SU-DHL-6 (cell line): ENCODE data around the gene CRISP3.

ENCODE experiments used
- H2AFZ ChIP-seq: fragments of 200-600 bp; sonication (generic); 2 replicates; pipeline ENCODE4 v1.6.1; 2014; ENCODE audit warnings: low read depth, mild to moderate bottlenecking, moderate library complexity, mixed read lengths, antibody characterized with exemption, low read length; ENCODE audit not compliant: severe bottlenecking
- H3F3A ChIP-seq: fragments of 200-600 bp; shearing (Covaris generic); 2 replicates; pipeline ENCODE4 v1.6.0; 2016; ENCODE audit warnings: antibody characterized with exemption, mild to moderate bottlenecking; ENCODE audit not compliant: insufficient read depth
- H3K27ac ChIP-seq: fragments of 200-600 bp; sonication (generic); 2 replicates; pipeline ENCODE4 v1.5.1; 2016; ENCODE audit warnings: low read depth, mild to moderate bottlenecking, low read length, moderate library complexity, mixed read lengths
- H3K27me3 ChIP-seq: fragments of 200-600 bp; sonication (generic), shearing (Covaris generic); 2 replicates; pipeline ENCODE4 v1.6.0; 2014; ENCODE audit warnings: mild to moderate bottlenecking, low read length
- H3K36me3 ChIP-seq: fragments of 200-600 bp; sonication (generic); 2 replicates; pipeline ENCODE4 v1.6.1; 2014; ENCODE audit warnings: mild to moderate bottlenecking, low read length, mixed read lengths
- H3K4me2 ChIP-seq: fragments of 300-600, 200-600 bp; shearing (Covaris generic), sonication (generic); 2 replicates; pipeline ENCODE4 v1.6.0; 2014; ENCODE audit warnings: low read length, low read depth, mild to moderate bottlenecking; ENCODE audit not compliant: poor library complexity, severe bottlenecking
- H3K4me3 ChIP-seq: fragments of 200-600 bp; sonication (generic); 2 replicates; pipeline ENCODE4 v1.5.1; 2014; ENCODE audit warnings: antibody characterized with exemption, low read length, mild to moderate bottlenecking, mixed read lengths; ENCODE audit not compliant: insufficient read depth, poor library complexity, severe bottlenecking
- H3K79me2 ChIP-seq: fragments of 200-600 bp; sonication (generic); 2 replicates; pipeline ENCODE4 v1.6.1; 2014; ENCODE audit warnings: mild to moderate bottlenecking, low read length, moderate library complexity; ENCODE audit not compliant: insufficient read depth
- H3K9ac ChIP-seq: fragments of 200-600 bp; sonication (generic); 2 replicates; pipeline ENCODE4 v1.7.0; 2014; ENCODE audit warnings: mild to moderate bottlenecking, low read length
- H3K9me2 ChIP-seq: fragments of 200-600 bp; sonication (generic); replicated peaks from 2 replicates; pipeline ENCODE4 v1.6.1; 2014; ENCODE audit warnings: low read length; ENCODE audit not compliant: insufficient read depth
- H3K9me3 ChIP-seq: fragments of 200-600 bp; sonication (generic); 2 replicates; pipeline ENCODE4 v1.6.1; 2014; ENCODE audit warnings: low read length, mixed read lengths; ENCODE audit not compliant: insufficient read depth
- H4K20me1 ChIP-seq: fragments of 200-600 bp; sonication (generic); 2 replicates; pipeline ENCODE4 v1.6.1; 2014; ENCODE audit warnings: low read depth, mild to moderate bottlenecking, antibody characterized with exemption, low read length, moderate library complexity, mixed read lengths
- EZH2phosphoT487 ChIP-seq: fragments of 200-600 bp; sonication (generic), shearing (Covaris generic); conservative IDR thresholded peaks from 2 replicates; pipeline ENCODE4 v1.6.1; 2018; ENCODE audit warnings: mild to moderate bottlenecking, antibody characterized with exemption, low read length, moderate library complexity, mixed read lengths
- TF ChIP-seq, protein P1 (sequence below): fragments of 200-600 bp; sonication (generic); IDR thresholded peaks from one replicate; pipeline ENCODE4 v1.5.1; 2017; ENCODE audit warnings: antibody characterized with exemption, mild to moderate bottlenecking, low read length, moderate library complexity; ENCODE audit not compliant: insufficient read depth, poor library complexity, severe bottlenecking

Gene CRISP3

GRCh38 chr6:49775043-49775442 lies 30.9 kb upstream of the CRISP3 start:
- Histone ChIP-seq H2AFZ (no peak overlapping the region), H3K27me3 (no peaks in the 10 kb centered on the region), H3K9ac (no peak overlapping the region), H3K36me3 (no peaks in the 10 kb centered on the region), H3K79me2 (no peaks in the 10 kb centered on the region), H3K4me3 (no peak overlapping the region), H3F3A (no peaks in the 10 kb centered on the region), H3K27ac (no peak overlapping the region), H3K9me2 (0 out of 2 replicates have a peak, but pooled peaks cover 3% of the 10 kb centered on the region), H4K20me1 (no peaks in the 10 kb centered on the region), H3K4me2 (no peak overlapping the region), H3K9me3 (no peaks in the 10 kb centered on the region)
- TF ChIP-seq, protein P1, sequence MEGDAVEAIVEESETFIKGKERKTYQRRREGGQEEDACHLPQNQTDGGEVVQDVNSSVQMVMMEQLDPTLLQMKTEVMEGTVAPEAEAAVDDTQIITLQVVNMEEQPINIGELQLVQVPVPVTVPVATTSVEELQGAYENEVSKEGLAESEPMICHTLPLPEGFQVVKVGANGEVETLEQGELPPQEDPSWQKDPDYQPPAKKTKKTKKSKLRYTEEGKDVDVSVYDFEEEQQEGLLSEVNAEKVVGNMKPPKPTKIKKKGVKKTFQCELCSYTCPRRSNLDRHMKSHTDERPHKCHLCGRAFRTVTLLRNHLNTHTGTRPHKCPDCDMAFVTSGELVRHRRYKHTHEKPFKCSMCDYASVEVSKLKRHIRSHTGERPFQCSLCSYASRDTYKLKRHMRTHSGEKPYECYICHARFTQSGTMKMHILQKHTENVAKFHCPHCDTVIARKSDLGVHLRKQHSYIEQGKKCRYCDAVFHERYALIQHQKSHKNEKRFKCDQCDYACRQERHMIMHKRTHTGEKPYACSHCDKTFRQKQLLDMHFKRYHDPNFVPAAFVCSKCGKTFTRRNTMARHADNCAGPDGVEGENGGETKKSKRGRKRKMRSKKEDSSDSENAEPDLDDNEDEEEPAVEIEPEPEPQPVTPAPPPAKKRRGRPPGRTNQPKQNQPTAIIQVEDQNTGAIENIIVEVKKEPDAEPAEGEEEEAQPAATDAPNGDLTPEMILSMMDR, result no peak
- no peak for TF ChIP-seq EZH2phosphoT487

- Histone ChIP-seq H3K4me2 (no peak overlapping the region), H3F3A (no peaks in the 10 kb centered on the region), H3K27me3 (no peaks in the 10 kb centered on the region), H3K9me2 (0 out of 2 replicates have a peak, but pooled peaks cover 3% of the 10 kb centered on the region), H3K9me3 (no peaks in the 10 kb centered on the region), H3K4me3 (no peak overlapping the region), H3K79me2 (no peaks in the 10 kb centered on the region), H4K20me1 (no peaks in the 10 kb centered on the region), H3K27ac (no peak overlapping the region), H3K36me3 (no peaks in the 10 kb centered on the region), H3K9ac (no peak overlapping the region), H2AFZ (no peak overlapping the region)
- TF ChIP-seq, protein P1, result no peak
- TF ChIP-seq EZH2phosphoT487, result no peak
Measured at GRCh38 chr6:49772285-49772684, 28.1 kb upstream of the CRISP3 start.

GRCh38 chr6:49766762-49767161 lies 22.6 kb upstream of the CRISP3 start:
- Histone ChIP-seq H3K4me3 (no peak overlapping the region), H3F3A (no peaks in the 10 kb centered on the region)
- TF ChIP-seq EZH2phosphoT487, result no peak
- TF ChIP-seq, protein P1, result no peak

More at GRCh38 chr6:49766762-49767161, 22.6 kb upstream of the CRISP3 start:
- H3K36me3 ChIP-seq, result no peaks in the 10 kb centered on the region
- H3K27me3 ChIP-seq, result no peaks in the 10 kb centered on the region; the same call in 1 of the 2 replicates
- H4K20me1 ChIP-seq, result no peaks in the 10 kb centered on the region
- H3K27ac ChIP-seq, result no peak overlapping the region
- no peak overlapping the region for H3K4me2 ChIP-seq
- no peaks in the 10 kb centered on the region for H3K9me2 ChIP-seq
- H3K79me2 ChIP-seq, result no peaks in the 10 kb centered on the region
- no peak overlapping the region for H2AFZ ChIP-seq
- H3K9me3 ChIP-seq, result no peaks in the 10 kb centered on the region
- no peak overlapping the region for H3K9ac ChIP-seq
